ENCODE data around the gene RABGAP1L. TPM values are rescaled to one million over a fixed set of nuclear protein-coding genes. Genes with fewer than 3 reads are reported as not detected.

RABGAP1L gene
- polyA plus RNA-seq, 3 donors: 35.2 to 75.3 (median 63.3) TPM

- peak overlapping the region; percentile 41 for H3K9ac ChIP-seq (ENCODE audit: insufficient read depth, low read length, poor library complexity, severe bottlenecking)
- no CpG with 5 or more reads among the region's 1 CpG for WGBS (ENCODE audit: insufficient coverage)
- intact Hi-C loops (cut with micrococcal nuclease): no loop called here
- H3K79me2 ChIP-seq (ENCODE audit: insufficient read depth, low read length): peaks cover 6% of the 10 kb centered on the region
- peak overlapping the region; percentile 88 to 99 (median 98) for H3K27ac Mint-ChIP-seq
- H3K4me3 ChIP-seq (replicated peaks in 1 of 3; ENCODE audit: low read depth in 2 of 3, low read length in 3 of 3): peak overlapping the region; percentile 43 to 92 (median 76)
- no peaks in the 10 kb centered on the region for H3K9me3 ChIP-seq (replicated peaks in 1 of 2; ENCODE audit: control insufficient read depth in 1 of 2, insufficient read depth in 1 of 2, low read length in 2 of 2)
- H3K27ac ChIP-seq (ENCODE audit: low read depth in 1 of 2, low read length in 2 of 2): peak overlapping the region; percentile 72 to 89
- H3K36me3 ChIP-seq (replicated peaks in 1 of 2; ENCODE audit: control insufficient read depth in 1 of 2, insufficient read depth in 2 of 2, low read length in 2 of 2): peaks cover 2 to 9% of the 10 kb centered on the region in 2 donors
- DNase-seq: peak in 2 of 3 donors; percentile 12 to 18
- no peaks in the 10 kb centered on the region for H3K27me3 Mint-ChIP-seq (ENCODE audit: low read depth in 3 of 3)
- peak overlapping the region; percentile 80 for H3K4me2 ChIP-seq (replicated peaks; ENCODE audit: extremely low read depth, low read length, poor library complexity, severe bottlenecking)
- H3K4me1 ChIP-seq (ENCODE audit: control insufficient read depth in 1 of 2, insufficient read depth in 2 of 2, low read length in 2 of 2): peaks cover 68 to 90% of the 10 kb centered on the region in 2 donors
- peak overlapping the region; percentile 77 to 94 for H3K4me3 Mint-ChIP-seq
- TF ChIP-seq, protein P1, sequence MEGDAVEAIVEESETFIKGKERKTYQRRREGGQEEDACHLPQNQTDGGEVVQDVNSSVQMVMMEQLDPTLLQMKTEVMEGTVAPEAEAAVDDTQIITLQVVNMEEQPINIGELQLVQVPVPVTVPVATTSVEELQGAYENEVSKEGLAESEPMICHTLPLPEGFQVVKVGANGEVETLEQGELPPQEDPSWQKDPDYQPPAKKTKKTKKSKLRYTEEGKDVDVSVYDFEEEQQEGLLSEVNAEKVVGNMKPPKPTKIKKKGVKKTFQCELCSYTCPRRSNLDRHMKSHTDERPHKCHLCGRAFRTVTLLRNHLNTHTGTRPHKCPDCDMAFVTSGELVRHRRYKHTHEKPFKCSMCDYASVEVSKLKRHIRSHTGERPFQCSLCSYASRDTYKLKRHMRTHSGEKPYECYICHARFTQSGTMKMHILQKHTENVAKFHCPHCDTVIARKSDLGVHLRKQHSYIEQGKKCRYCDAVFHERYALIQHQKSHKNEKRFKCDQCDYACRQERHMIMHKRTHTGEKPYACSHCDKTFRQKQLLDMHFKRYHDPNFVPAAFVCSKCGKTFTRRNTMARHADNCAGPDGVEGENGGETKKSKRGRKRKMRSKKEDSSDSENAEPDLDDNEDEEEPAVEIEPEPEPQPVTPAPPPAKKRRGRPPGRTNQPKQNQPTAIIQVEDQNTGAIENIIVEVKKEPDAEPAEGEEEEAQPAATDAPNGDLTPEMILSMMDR (IDR thresholded peaks at IDR 0.05): no peak
- peaks cover 70% of the 10 kb centered on the region for H3K4me1 Mint-ChIP-seq
- no peaks in the 10 kb centered on the region for H3K27me3 ChIP-seq (ENCODE audit: control insufficient read depth in 2 of 2, insufficient read depth in 2 of 2, low read length in 2 of 2)
- H3K9me3 Mint-ChIP-seq: no peaks in the 10 kb centered on the region
- peak overlapping the region; percentile 40 for H2AFZ ChIP-seq (ENCODE audit: insufficient read depth, low read depth, low read length, poor library complexity, severe bottlenecking)
- H3K36me3 Mint-ChIP-seq: peaks cover 12% of the 10 kb centered on the region in 2 donors
- no peaks in the 10 kb centered on the region for H4K20me1 ChIP-seq (ENCODE audit: insufficient read depth, low read length)
These were observed 805.6 kb downstream of the RABGAP1L start for GRCh38 chr1:174964972-174965361.

- Mint-ChIP-seq H3K4me1 (peaks cover 67% of the 10 kb centered on the region), H3K27me3 (ENCODE audit: low read depth in 3 of 3) (no peaks in the 10 kb centered on the region), H3K4me3 (peak overlapping the region; percentile 77 to 94), H3K27ac (peak overlapping the region; percentile 88 to 99 (median 98)), H3K36me3 (peaks cover 16% of the 10 kb centered on the region in 2 donors), H3K9me3 (no peaks in the 10 kb centered on the region)
- Histone ChIP-seq H2AFZ (ENCODE audit: insufficient read depth, low read depth, low read length, poor library complexity, severe bottlenecking) (peak overlapping the region; percentile 40), H3K36me3 (replicated peaks in 1 of 2; ENCODE audit: control insufficient read depth in 1 of 2, insufficient read depth in 2 of 2, low read length in 2 of 2) (peaks cover 3 to 11% of the 10 kb centered on the region in 2 donors), H3K4me3 (replicated peaks in 1 of 3; ENCODE audit: low read depth in 2 of 3, low read length in 3 of 3) (peak overlapping the region; percentile 43 to 92 (median 76)), H3K9ac (ENCODE audit: insufficient read depth, low read length, poor library complexity, severe bottlenecking) (peak overlapping the region; percentile 41), H3K79me2 (ENCODE audit: insufficient read depth, low read length) (peaks cover 6% of the 10 kb centered on the region), H3K27ac (ENCODE audit: low read depth in 1 of 2, low read length in 2 of 2) (peak overlapping the region; percentile 72 to 89), H3K4me1 (ENCODE audit: control insufficient read depth in 1 of 2, insufficient read depth in 2 of 2, low read length in 2 of 2) (peaks cover 65 to 90% of the 10 kb centered on the region in 2 donors), H3K4me2 (replicated peaks; ENCODE audit: extremely low read depth, low read length, poor library complexity, severe bottlenecking) (peak overlapping the region; percentile 80), H3K27me3 (ENCODE audit: control insufficient read depth in 2 of 2, insufficient read depth in 2 of 2, low read length in 2 of 2) (no peaks in the 10 kb centered on the region), H4K20me1 (ENCODE audit: insufficient read depth, low read length) (no peaks in the 10 kb centered on the region), H3K9me3 (replicated peaks in 1 of 2; ENCODE audit: control insufficient read depth in 1 of 2, insufficient read depth in 1 of 2, low read length in 2 of 2) (no peaks in the 10 kb centered on the region)
- 25% methylated on average over 3 of the region's 3 CpGs for WGBS (ENCODE audit: insufficient coverage)
- peak in 2 of 3 donors; percentile 37 to 45 for DNase-seq
- intact Hi-C loops (cut with micrococcal nuclease): no loop called here
- TF ChIP-seq, protein P1 (IDR thresholded peaks at IDR 0.05): no peak
These were observed 806.2 kb downstream of the RABGAP1L start for GRCh38 chr1:174965362-174966007.

Measured in CD14-positive monocyte (primary cell).